Prostate gland (tissue), 2 donors: ENCODE measurements around the gene CORO2B.

Source experiments
- CTCF ChIP-seq, 4 experiments: fragments of 200-600 bp in 2 of 4; fragments of 450-650 bp in 2 of 4; sonication (generic) in 2 of 4; IDR thresholded peaks; 1 replicate in 3 of 4; 2 replicates in 1 of 4; pipeline ENCODE4 v1.5.1; 2016 to 2019; ENCODE audit warnings: antibody characterized with exemption in 4 of 4, mild to moderate bottlenecking in 2 of 4, moderate library complexity in 2 of 4
- POLR2AphosphoS5 ChIP-seq: sonication (generic); formaldehyde crosslinking; IDR thresholded peaks from one replicate; pipeline ENCODE4 v1.6.1; 2017; ENCODE audit warnings: antibody characterized with exemption

GRCh38 chr15:68656438-68656739 lies 77.6 kb downstream of the CORO2B start:
- TF ChIP-seq POLR2AphosphoS5 (no peak), CTCF (IDR thresholded peaks at IDR 0.05) (no peak)
